A549 treated with DMSO at 1 μM for 4 hours (cell line): Measurements from ENCODE around the gene LGALS7. TPM values are rescaled to one million over a fixed set of nuclear protein-coding genes. Genes with fewer than 3 reads are reported as not detected.

Experiments
- total RNA-seq: library from RNA; stranded (reverse); fragments of 200-300 nt; extraction: Qiagen RNA extraction; gene quantifications from 5 replicates; pipeline ENCODE4 v1.2.3, GENCODE V29; 2022; ENCODE audit warnings: low read depth

The LGALS7 gene
- 0.36 to 0.44 TPM in 2 of 5 replicates, not detected in the others for total RNA-seq

DNA sequence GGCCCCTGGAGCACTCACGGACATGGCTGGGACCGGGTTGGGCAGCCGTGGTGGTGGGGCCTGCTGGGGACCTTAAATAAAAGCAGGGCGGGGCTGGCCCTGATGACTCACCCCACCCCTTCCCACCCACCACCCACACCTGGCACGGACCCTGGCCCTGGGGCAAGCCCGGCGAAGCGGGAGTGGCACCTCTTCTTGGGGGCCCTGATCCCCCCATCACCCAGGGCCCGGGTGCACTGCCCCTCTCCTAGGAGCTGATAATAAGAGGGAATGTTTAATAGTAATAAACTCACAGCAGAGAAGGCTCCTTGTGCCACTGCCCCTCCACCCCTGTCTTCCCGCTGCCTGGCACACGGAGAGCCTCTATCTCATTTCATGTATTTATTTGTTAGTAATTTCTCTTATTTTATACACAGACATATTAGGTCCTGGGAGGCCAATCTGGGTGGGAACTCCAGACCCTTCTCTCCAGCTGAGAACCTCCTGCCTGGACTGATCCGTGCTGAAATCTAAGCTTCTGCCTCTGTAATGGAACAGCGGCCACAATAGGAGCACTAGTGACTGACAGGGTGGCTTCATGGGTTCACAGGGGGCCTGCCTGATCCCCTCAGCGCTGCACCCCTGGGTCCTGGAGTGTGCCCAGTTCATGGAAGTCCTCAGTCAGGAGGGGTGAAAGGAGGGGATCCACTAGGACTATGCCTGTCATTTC, at the start of gene LGALS7:
TSS of gene LGALS7 (minus strand) at position 49 of the 709 bp plus-strand sequence. CDS start at position 24, 25 bp downstream.

GRCh38 chr19:38812841-38813320, 39.6 kb upstream of the LGALS7 start, which contains the start of gene LGALS4:
Gene LGALS4 (minus strand): TSS chr19:38812945. CDS start chr19:38812886, 59 bp downstream.

GRCh38 chr19:38788478-38789243, 15.3 kb upstream of the LGALS7 start, which contains the start of gene LGALS7B:
Gene LGALS7B (plus strand): TSS chr19:38789200. CDS start chr19:38789227, 27 bp downstream.

DNA sequence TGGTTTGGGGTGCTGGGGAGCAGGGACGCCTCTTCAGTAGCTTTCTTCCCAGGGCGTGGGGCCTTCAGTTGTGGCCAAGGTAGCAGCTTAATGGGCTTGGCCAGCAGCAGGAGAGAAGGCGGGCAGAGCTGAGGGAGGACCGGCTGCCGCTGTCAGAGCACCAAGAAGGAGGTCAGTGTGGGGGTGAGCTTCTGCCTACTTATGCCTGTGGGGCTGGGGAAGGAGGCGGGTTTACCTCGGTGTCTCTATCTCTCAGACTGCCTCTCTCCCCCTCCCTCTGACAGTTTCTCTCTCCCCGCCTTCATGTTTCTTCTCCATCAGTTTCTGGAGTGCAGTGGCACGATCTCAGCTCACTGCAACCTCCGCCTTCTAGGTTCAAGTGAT, 29.0 kb downstream of the LGALS7 start, which contains the start of gene CAPN12:
TSS of gene CAPN12 (minus strand) at position 177 of the 384 bp plus-strand sequence. CDS start 309 bp downstream, outside the sequence.

Other genes starting within 250 kb of the LGALS7 start
- 0.53 to 1.2 TPM (median 0.73 TPM) in 5 replicates for gene MAP4K1, start 155.6 kb downstream of the LGALS7 start, total RNA-seq
- 645 to 956 TPM (median 719 TPM) in 5 replicates for gene EIF3K, start 154.3 kb downstream of the LGALS7 start, total RNA-seq
- gene ACTN4, start 125.9 kb downstream of the LGALS7 start, total RNA-seq = 1,072 to 1,383 TPM (median 1,305 TPM) in 5 replicates
- gene CAPN12, start 29.0 kb downstream of the LGALS7 start, total RNA-seq = 5.2 to 7.0 TPM (median 6.0 TPM) in 5 replicates
- gene LGALS7B, start 15.7 kb upstream of the LGALS7 start, total RNA-seq = 0.44 to 0.51 TPM in 2 of 5 replicates, not detected in the others
- gene LGALS4, start 39.4 kb upstream of the LGALS7 start, total RNA-seq = 0.35 to 1.9 TPM (median 0.63 TPM) in 5 replicates
- 259 to 407 TPM (median 281 TPM) in 5 replicates for gene ECH1, start 58.3 kb upstream of the LGALS7 start, total RNA-seq
- 359 to 423 TPM (median 403 TPM) in 5 replicates for gene HNRNPL, start 76.5 kb upstream of the LGALS7 start, total RNA-seq
- 2.2 to 3.9 TPM (median 2.7 TPM) in 5 replicates for gene RINL, start 104.8 kb upstream of the LGALS7 start, total RNA-seq
- gene SIRT2, start 126.1 kb upstream of the LGALS7 start, total RNA-seq = 32.4 to 40.9 TPM (median 34.5 TPM) in 5 replicates
- 67.8 to 124 TPM (median 98.4 TPM) in 5 replicates for gene NFKBIB, start 126.5 kb upstream of the LGALS7 start, total RNA-seq
- gene CCER2, start 138.7 kb upstream of the LGALS7 start, total RNA-seq = 0.38 to 1.5 TPM (median 0.63 TPM) in 5 replicates
- gene SARS2, start 157.2 kb upstream of the LGALS7 start, total RNA-seq = 45.3 to 63.5 TPM (median 55.5 TPM) in 5 replicates
- 219 to 320 TPM (median 270 TPM) in 5 replicates for gene MRPS12, start 157.4 kb upstream of the LGALS7 start, total RNA-seq
- gene FBXO17, start 202.2 kb upstream of the LGALS7 start, total RNA-seq = 73.0 to 93.5 TPM (median 86.8 TPM) in 5 replicates